NCI-H510A treated with DMSO at 0.1 percent for 48 hours (cell line): ENCODE measurements around the gene GNLY.
"Not testable (repeated sequence)": the region's sequence is repeated elsewhere in the genome, so short reads cannot be mapped to it uniquely, and the experiment has no call there.

Experiments
- DNase-seq: peaks from one replicate; lab custom pipeline; 2025; lab: John Stamatoyannopoulos, UW

GNLY gene

GRCh38 chr2:85710687-85711577 is 16.8 kb downstream of the GNLY start:
- DNase-seq, result peak; percentile 50

- no peak for DNase-seq
Observed at GRCh38 chr2:85711578-85712060, 17.5 kb downstream of the GNLY start.

- DNase-seq, result no peak
Observed at GRCh38 chr2:85712336-85712735, 18.2 kb downstream of the GNLY start.

- DNase-seq, result no peak
Observed at GRCh38 chr2:85712849-85713612, 18.9 kb downstream of the GNLY start.

GRCh38 chr2:85713836-85714235 is 19.7 kb downstream of the GNLY start:
- peak; percentile 95 for DNase-seq

GRCh38 chr2:85714421-85714820 is 20.3 kb downstream of the GNLY start:
- DNase-seq, result not testable (repeated sequence)

- DNase-seq, result no peak
Observed at GRCh38 chr2:85714841-85715240, 20.7 kb downstream of the GNLY start.

GRCh38 chr2:85716346-85716914 is 22.3 kb downstream of the GNLY start:
- no peak for DNase-seq

GRCh38 chr2:85717308-85718008 is 23.3 kb downstream of the GNLY start:
- DNase-seq, result no peak

- no peak for DNase-seq
Observed at GRCh38 chr2:85718009-85718391, 23.8 kb downstream of the GNLY start.

- DNase-seq, result no peak
Observed at GRCh38 chr2:85718885-85719492, 24.8 kb downstream of the GNLY start.

GRCh38 chr2:85719609-85720240 is 25.6 kb downstream of the GNLY start:
- no peak for DNase-seq

GRCh38 chr2:85720533-85720932 is 26.4 kb downstream of the GNLY start:
- no peak for DNase-seq

GRCh38 chr2:85721641-85722040 is 27.5 kb downstream of the GNLY start:
- no peak for DNase-seq

- no peak for DNase-seq
Observed at GRCh38 chr2:85722519-85722918, 28.4 kb downstream of the GNLY start.

- no peak for DNase-seq
Observed at GRCh38 chr2:85723707-85724360, 29.7 kb downstream of the GNLY start.

- DNase-seq, result no peak
Observed at GRCh38 chr2:85724731-85725181, 30.6 kb downstream of the GNLY start.

GRCh38 chr2:85725451-85725850 is 31.3 kb downstream of the GNLY start:
- no peak for DNase-seq

GRCh38 chr2:85727798-85728197 is 33.6 kb downstream of the GNLY start:
- DNase-seq, result no peak

- DNase-seq, result no peak
Observed at GRCh38 chr2:85728342-85728741, 34.2 kb downstream of the GNLY start.
